Measurements from ENCODE around the gene AMH. TPM values are rescaled to one million over a fixed set of nuclear protein-coding genes. Genes with fewer than 3 reads are reported as not detected.

AMH gene
- total and polyA plus RNA-seq, 2 of the 13 experiments (the other 11 are each of a cell fraction or from before 2014, with no cell fraction given) = 0.03 to 0.18 TPM

- TF ChIP-seq NFAT5 (CRISPR knock-in tag; IDR thresholded peaks at IDR 0.05) = peak; percentile 89; the same call in 1 of the 2 replicates
- no peak for TF ChIP-seq GFI1 (CRISPR knock-in tag; IDR thresholded peaks at IDR 0.05; ENCODE audit: borderline replicate concordance)
- no peak for TF ChIP-seq BCL6 (CRISPR knock-in tag; IDR thresholded peaks at IDR 0.05)
- no peak for TF ChIP-seq MEIS2 (CRISPR knock-in tag; IDR thresholded peaks at IDR 0.05)
- 0 out of 2 replicates have a peak, but pooled peaks have one; percentile 40 for TF ChIP-seq ZSCAN31 (CRISPR knock-in tag; IDR thresholded peaks at IDR 0.05; ENCODE audit: low read depth)
- TF ChIP-seq SRSF1 (optimal IDR thresholded peaks at IDR 0.05; ENCODE audit: low read depth, low read length) = no peak
- no peak for TF ChIP-seq POLR2A (IDR thresholded peaks at IDR 0.05; ENCODE audit: insufficient read depth in 1 of 2, low read depth in 2 of 2, low read length in 2 of 2)
- TF ChIP-seq KAT2B (IDR thresholded peaks at IDR 0.05; ENCODE audit: borderline replicate concordance, low read depth, low read length) = no peak
- no peak for TF ChIP-seq KLF6 (CRISPR knock-in tag; IDR thresholded peaks at IDR 0.05)
- TF ChIP-seq AFF4 (CRISPR knock-in tag; IDR thresholded peaks at IDR 0.05) = no peak
- no peak for TF ChIP-seq HBP1 (CRISPR knock-in tag; IDR thresholded peaks at IDR 0.05; ENCODE audit: low read depth)
- TF ChIP-seq KDM5B (CRISPR knock-in tag; IDR thresholded peaks at IDR 0.05; ENCODE audit: borderline replicate concordance) = peak; percentile 60; the same call in 1 of the 2 replicates
- peak; percentile 59; the same call in 1 of the 2 replicates for TF ChIP-seq MED1 (CRISPR knock-in tag; IDR thresholded peaks at IDR 0.05)
- TF ChIP-seq ATF6 (CRISPR knock-in tag; conservative IDR thresholded peaks at IDR 0.05) = no peak
- no peak for TF ChIP-seq SP4 (CRISPR knock-in tag; IDR thresholded peaks at IDR 0.05)
- no peak for TF ChIP-seq TEAD3 (CRISPR knock-in tag; optimal IDR thresholded peaks at IDR 0.05; ENCODE audit: borderline replicate concordance)
- TF ChIP-seq ZBTB7B (CRISPR knock-in tag; IDR thresholded peaks at IDR 0.05) = no peak
- no peak for TF ChIP-seq KAT8 (CRISPR knock-in tag; IDR thresholded peaks at IDR 0.05)
Observed at GRCh38 chr19:2252797-2253105, 3.6 kb downstream of the AMH start (continued).

All from HepG2 (cell line).